Cardiac septum (tissue), 1 donor: ENCODE results near the gene RALGAPA1. TPM values are rescaled to one million over a fixed set of nuclear protein-coding genes. Genes with fewer than 3 reads are reported as not detected.

Source experiments
- DNase-seq: peaks from one replicate; pipeline ENCODE4 v3.0.0-alpha.2; 2020; ENCODE audit warnings: low spot score
- intact Hi-C: fragments of 100-400 bp; cut with DNase I; formaldehyde crosslinking; loops from one replicate; pipeline ENCODE4 v1.14.0; 2022
- total RNA-seq: library from RNA; stranded (reverse); fragmentation: NEBNext Ultra II Directional; extraction: Animal tissue kit (Norgen Biotek cat#: 25700); gene quantifications from one replicate; pipeline ENCODE4 v1.2.1, GENCODE V29; 2021
- donor health status: DM: no; HTN: no; CAD: no.

The RALGAPA1 gene
- total RNA-seq, 1 donor from 2014 or later, result 45.1 TPM

GRCh38 chr14:35576856-35577255 is 232.2 kb downstream of the RALGAPA1 start:
- DNase-seq, result no peak
- intact Hi-C loops, result no loop called here

DNA sequence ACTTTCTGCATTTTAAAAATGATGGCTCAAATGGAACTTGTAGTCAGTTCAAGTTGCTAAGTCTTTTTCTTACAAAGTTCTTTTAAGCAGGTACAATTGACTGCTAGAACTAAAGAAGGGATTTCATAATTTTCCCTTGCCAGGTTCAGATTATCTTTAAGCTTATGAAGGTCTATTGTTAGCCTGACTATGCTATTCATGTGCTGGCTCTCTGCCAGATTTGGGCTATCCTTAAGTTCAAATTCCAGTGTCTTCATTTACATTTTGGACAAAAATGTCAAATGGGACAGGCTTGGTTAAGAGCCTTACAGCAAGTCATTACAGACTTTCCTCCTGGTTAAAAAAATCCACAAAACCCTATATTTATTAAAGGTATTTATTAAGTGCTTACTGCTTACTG is 232.8 kb downstream of the RALGAPA1 start:
- DNase-seq, result no peak
- intact Hi-C loops, result no loop called here

DNA sequence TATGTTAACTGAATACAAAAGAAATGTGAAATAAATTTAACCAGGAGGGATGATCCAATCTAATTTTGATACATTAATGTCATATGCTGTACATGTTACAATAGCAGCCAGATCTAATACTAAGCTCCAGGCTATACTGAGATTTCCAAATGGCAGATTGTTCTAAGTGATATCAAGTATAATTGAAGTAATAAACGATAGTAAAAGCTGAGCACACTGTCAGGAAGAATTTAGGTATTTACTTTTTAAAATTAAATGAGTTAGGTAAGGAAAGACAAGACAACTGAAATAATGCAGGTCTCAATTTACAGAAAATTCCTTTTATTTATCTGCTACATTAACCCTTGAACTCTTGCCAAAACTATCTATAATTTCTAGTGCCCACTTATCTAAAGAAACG is 235.2 kb downstream of the RALGAPA1 start:
- no peak for DNase-seq
- intact Hi-C loops, result no loop called here

DNA sequence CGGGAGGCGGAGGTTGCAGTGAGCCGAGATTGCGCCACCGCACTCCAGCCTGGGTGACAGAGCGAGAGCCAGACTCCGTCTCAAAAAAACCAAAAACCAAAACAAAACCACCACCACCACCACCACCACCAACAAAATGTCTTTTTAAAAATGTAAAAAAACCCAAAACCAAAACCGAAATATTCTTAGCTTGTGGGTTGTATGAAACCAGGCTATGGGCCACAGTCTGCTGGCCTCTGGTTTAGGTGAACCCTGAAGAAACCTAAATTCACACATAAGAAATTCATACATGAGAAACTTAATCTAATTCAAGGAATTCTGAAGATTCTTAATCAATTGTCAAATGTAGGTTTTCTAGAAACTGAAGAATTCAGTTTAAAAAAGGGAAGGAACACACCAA is 237.5 kb downstream of the RALGAPA1 start:
- no peak for DNase-seq
- intact Hi-C loops, result no loop called here

DNA sequence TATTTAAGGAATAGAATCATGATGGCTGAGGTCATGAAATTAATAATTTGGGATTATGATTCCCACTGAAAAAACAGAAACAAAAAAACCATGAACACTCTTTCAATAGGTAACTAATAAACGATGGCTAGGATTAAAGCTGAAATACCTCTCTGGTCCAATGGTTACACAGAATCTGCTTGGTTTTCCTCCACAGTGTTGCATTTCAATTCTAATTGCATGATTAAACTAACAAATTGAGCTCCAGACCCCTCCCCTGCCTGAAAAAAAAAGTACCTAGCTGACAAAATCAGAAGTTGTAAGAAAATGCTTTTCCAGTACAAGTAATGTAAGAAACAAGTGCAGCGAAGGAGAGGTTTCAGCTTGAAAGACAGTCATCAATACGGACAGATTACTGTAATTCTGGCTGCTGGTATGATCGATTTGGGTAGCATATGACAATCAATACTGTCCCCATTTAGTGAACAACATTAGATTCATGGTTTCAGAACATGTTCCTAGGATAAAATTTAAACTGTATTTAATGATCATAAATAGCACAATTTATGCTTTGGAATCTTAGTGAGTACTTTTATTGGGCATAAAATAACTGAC is 243.1 kb downstream of the RALGAPA1 start:
- DNase-seq, result no peak
- intact Hi-C loops, result no loop called here

- DNase-seq, result no peak
- intact Hi-C loops, result no loop called here
Observed at GRCh38 chr14:35558680-35559079, 250.4 kb downstream of the RALGAPA1 start.

- no peak for DNase-seq
- intact Hi-C loops, result no loop called here
Observed at GRCh38 chr14:35557221-35557747, 251.8 kb downstream of the RALGAPA1 start.

- intact Hi-C loops, result no loop called here
- no peak for DNase-seq
Observed at GRCh38 chr14:35556548-35556947, 252.5 kb downstream of the RALGAPA1 start.

GRCh38 chr14:35553808-35554207 is 255.3 kb downstream of the RALGAPA1 start:
- intact Hi-C loops, result no loop called here
- no peak for DNase-seq

- no peak for DNase-seq
- intact Hi-C loops, result no loop called here
Observed at GRCh38 chr14:35551081-35551480, 258.0 kb downstream of the RALGAPA1 start.

GRCh38 chr14:35549551-35549950 is 259.5 kb downstream of the RALGAPA1 start:
- intact Hi-C loops, result no loop called here
- DNase-seq, result no peak

- intact Hi-C loops, result no loop called here
- no peak for DNase-seq
Observed at GRCh38 chr14:35543006-35543405, 266.1 kb downstream of the RALGAPA1 start.

- intact Hi-C loops, result no loop called here
- no peak for DNase-seq
Observed at GRCh38 chr14:35539969-35540368, 269.1 kb downstream of the RALGAPA1 start.

GRCh38 chr14:35535483-35536112 is 273.5 kb downstream of the RALGAPA1 start:
- DNase-seq, result no peak
- intact Hi-C loops, result no loop called here

- no peak for DNase-seq
- intact Hi-C loops, result no loop called here
Observed at GRCh38 chr14:35534873-35535482, 274.1 kb downstream of the RALGAPA1 start.

DNA sequence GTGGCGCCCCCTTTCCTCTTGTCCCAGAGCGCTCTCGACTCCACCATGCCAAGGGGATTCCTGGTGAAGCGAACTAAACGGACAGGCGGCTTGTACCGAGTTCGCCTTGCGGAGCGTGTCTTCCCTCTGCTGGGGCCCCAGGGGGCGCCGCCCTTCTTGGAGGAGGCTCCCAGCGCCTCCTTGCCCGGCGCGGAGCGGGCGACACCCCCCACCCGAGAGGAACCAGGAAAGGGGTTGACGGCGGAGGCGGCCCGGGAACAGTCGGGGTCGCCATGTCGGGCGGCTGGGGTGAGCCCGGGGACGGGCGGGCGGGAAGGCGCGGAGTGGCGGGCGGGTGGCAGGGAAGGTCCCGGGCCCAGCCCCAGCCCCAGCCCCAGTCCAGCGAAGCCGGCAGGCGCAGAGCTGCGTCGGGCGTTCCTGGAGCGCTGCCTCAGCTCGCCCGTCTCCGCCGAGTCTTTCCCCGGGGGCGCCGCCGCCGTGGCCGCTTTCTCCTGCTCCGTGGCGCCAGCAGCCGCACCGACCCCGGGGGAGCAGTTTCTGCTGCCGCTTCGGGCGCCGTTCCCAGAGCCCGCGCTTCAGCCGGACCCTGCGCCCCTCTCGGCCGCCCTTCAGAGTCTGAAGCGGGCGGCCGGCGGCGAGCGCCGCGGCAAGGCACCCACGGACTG is 274.8 kb downstream of the RALGAPA1 start:
- no peak for DNase-seq
- intact Hi-C loops, result no loop called here

DNA sequence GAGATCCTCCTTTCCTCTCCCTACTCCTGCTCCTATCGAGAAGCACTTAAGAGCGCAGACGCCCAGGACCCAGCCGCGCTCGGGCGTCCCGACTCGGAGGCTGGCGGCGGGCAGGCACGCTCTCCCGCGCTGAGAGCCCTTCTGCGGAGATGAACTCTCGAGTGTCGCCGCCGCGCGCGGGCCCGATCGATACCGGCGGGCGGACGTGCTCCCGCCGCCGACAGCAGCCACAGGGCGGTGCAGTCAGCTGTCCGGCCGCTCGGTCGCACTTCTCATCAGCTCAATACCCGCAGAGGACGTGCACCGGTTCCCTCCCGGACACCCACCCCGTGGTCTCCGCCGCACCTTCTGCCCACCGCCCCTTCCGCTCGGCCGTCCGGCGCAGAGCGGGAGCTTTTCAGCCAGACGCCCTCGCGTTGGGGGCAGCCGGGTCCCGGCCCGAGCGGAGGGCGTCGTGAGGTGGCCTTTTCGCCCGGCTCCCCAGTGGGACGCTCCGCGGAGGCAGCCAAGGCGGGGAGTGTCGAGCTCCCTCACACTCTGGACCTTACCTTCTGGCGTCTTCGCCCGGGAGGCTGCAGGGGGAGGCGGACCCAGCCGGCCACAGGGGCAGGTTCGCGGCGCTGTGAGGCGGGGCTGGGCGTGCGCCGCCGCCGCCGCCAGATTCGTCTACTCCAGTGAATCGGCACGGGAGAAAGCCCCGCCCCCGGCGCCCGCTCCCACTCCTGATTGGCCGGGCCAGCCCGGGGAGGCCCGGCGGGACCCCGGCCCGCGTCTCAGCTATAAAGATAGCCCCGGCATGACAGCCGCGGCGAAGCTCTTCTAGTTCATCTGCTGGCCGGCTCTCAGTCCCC is 275.5 kb downstream of the RALGAPA1 start, which contains the start of gene INSM2:
TSS of gene INSM2 (plus strand) at position 808 of the 851 bp plus-strand sequence. CDS start 89 bp downstream, outside the sequence.
- no peak for DNase-seq
- intact Hi-C loops, result no loop called here

- no peak for DNase-seq
- intact Hi-C loops, result no loop called here
Observed at GRCh38 chr14:35532783-35533356, 276.2 kb downstream of the RALGAPA1 start.
